HG02970 (cell line): ENCODE data around the gene NUP214.
"Not testable (repeated sequence)": the region's sequence is repeated elsewhere in the genome, so short reads cannot be mapped to it uniquely, and the experiment has no call there.

Experiments used
- ATAC-seq: cut with Tn5 transposase; IDR thresholded peaks from one replicate; pipeline ENCODE4 v1.9.1; 2021; ENCODE audit warnings: mild to moderate bottlenecking, moderate library complexity, moderate number of reproducible peaks; ENCODE audit not compliant: unreplicated experiment, low FRiP score

The NUP214 gene

GRCh38 chr9:131096269-131097125, 28.9 kb upstream of the NUP214 start, which contains the start of gene AIF1L:
Gene AIF1L (plus strand): TSS chr9:131096531. CDS start chr9:131096630, 99 bp downstream.
- ATAC-seq, result no peak

GRCh38 chr9:131097126-131097947, 28.0 kb upstream of the NUP214 start:
- no peak for ATAC-seq

- ATAC-seq, result no peak
These were observed 27.5 kb upstream of the NUP214 start for GRCh38 chr9:131097948-131098278.

- no peak for ATAC-seq
These were observed 26.8 kb upstream of the NUP214 start for GRCh38 chr9:131098391-131099101.

- no peak for ATAC-seq
These were observed 26.2 kb upstream of the NUP214 start for GRCh38 chr9:131099102-131099606.

GRCh38 chr9:131099845-131100244, 25.5 kb upstream of the NUP214 start:
- not testable (repeated sequence) for ATAC-seq

- no peak for ATAC-seq
These were observed 24.9 kb upstream of the NUP214 start for GRCh38 chr9:131100445-131100844.

- no peak for ATAC-seq
These were observed 24.0 kb upstream of the NUP214 start for GRCh38 chr9:131101207-131101964.

- ATAC-seq, result no peak
These were observed 22.4 kb upstream of the NUP214 start for GRCh38 chr9:131103024-131103423.

- no peak for ATAC-seq
These were observed 21.9 kb upstream of the NUP214 start for GRCh38 chr9:131103535-131103934.

GRCh38 chr9:131104016-131104740, 21.2 kb upstream of the NUP214 start:
- ATAC-seq, result no peak

GRCh38 chr9:131105952-131106351, 19.4 kb upstream of the NUP214 start:
- ATAC-seq, result no peak

- ATAC-seq, result no peak
These were observed 17.6 kb upstream of the NUP214 start for GRCh38 chr9:131107760-131108159.

GRCh38 chr9:131111186-131111853, 14.1 kb upstream of the NUP214 start:
- ATAC-seq, result no peak

- ATAC-seq, result no peak
These were observed 13.5 kb upstream of the NUP214 start for GRCh38 chr9:131111854-131112311.

GRCh38 chr9:131112374-131113154, 12.8 kb upstream of the NUP214 start:
- no peak for ATAC-seq

- ATAC-seq, result no peak
These were observed 11.7 kb upstream of the NUP214 start for GRCh38 chr9:131113655-131114054.

GRCh38 chr9:131114084-131114535, 11.3 kb upstream of the NUP214 start:
- ATAC-seq, result no peak
